GM19397 (cell line): ENCODE results near the gene KBTBD7.
"Not testable (repeated sequence)": the region's sequence is repeated elsewhere in the genome, so short reads cannot be mapped to it uniquely, and the experiment has no call there.

Experiments used
- ATAC-seq: cut with Tn5 transposase; IDR thresholded peaks from one replicate; pipeline ENCODE4 v1.9.1; 2021; ENCODE audit warnings: mild to moderate bottlenecking, moderate library complexity; ENCODE audit not compliant: unreplicated experiment

KBTBD7 gene

DNA sequence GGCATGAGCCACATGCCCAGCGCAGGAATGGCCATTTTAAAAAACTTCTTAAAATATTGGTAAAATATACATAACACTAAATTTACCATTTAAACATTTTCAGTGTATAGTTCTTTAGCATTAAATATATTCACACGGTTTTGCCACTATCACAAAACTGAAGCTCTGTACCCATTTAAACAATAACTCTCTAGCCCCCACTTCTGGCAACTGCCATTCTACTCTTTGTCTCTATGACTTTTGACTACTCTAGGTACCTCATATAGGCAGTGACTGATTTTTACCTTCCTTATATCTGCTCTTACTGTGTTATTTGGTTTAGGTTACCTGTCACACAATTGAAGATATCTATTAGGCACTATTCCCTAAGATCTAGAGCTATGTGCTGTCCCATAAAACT lies 2.3 kb upstream of the KBTBD7 start:
- ATAC-seq: no peak

GRCh38 chr13:41196011-41196410 lies 1.6 kb upstream of the KBTBD7 start:
- no peak for ATAC-seq

DNA sequence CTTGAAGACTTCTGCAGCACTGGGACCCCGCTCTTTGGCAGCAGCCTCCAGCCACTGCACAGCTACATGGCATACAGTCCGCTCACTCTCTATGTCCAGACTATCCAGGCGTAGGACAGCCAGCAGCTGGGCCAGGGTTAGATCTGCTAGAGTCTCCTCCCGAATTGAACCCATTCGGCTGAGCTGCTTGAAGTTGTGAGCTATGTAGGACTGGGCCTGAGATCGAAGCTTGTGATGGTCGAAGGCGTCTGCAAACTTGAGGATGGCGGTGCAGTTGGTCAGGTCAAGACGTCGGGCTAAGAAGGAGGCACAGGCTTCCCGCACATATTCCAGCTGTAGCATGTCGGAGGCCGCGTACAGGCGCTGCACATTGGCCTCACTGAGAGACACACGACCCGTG lies 900 bp downstream of the KBTBD7 start:
- no peak for ATAC-seq

GRCh38 chr13:41188584-41188983 lies 5.8 kb downstream of the KBTBD7 start:
- ATAC-seq: no peak

DNA sequence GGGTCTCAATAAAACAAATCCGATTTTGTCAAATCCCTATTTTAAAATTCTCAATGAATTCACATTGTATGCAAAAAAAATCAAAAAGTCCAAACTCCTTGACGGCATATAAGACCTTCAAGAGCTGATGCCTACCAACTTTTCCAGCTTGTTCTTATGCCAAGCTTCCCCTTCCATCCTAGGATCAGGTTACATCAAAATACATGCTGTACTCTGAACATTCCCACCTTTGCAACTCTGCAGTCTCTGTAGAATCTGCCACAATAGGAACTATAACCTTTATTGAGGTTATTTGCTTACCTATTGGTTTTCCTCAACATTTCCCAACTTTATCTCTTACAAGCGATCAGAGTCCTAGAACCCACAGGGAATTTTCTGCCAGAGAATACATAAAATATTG lies 7.9 kb downstream of the KBTBD7 start:
- no peak for ATAC-seq

DNA sequence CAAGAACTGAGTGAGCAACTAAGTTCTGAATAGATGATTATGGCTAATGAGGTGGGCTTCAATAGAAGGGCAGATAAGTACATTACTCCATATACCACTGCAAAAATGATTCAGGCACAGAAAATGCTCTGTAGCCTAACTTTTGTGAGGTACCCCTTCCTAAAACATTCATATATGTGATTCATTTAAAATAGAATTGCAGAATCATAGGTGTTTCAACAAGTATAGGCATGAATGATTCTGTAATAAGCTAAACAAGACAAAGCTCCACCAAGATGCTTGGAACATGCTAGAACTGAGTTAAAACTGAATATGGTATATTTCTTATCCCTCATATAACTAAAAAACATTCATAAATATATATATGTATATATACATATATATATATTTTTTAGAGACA lies 12.1 kb downstream of the KBTBD7 start:
- ATAC-seq: no peak

GRCh38 chr13:41179593-41180250 lies 14.6 kb downstream of the KBTBD7 start:
- no peak for ATAC-seq

DNA sequence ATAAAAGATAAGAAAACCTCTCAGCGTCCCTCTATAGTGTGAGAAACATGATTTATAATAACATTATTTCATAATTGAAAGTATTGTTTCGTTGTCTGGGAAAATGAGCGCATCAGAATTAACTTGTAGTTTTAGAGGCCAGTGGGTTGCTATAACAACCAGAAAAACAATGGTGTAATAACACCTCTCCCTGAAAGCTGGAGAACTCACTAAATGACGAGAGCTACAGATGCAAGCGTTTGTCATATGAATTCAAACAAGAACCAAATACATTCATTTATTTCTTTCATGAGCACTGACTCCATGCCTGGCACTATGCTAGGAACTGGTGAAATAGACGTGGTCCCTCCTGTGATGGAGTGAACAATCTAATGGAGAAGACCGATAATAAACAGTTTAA lies 16.3 kb downstream of the KBTBD7 start:
- no peak for ATAC-seq

DNA sequence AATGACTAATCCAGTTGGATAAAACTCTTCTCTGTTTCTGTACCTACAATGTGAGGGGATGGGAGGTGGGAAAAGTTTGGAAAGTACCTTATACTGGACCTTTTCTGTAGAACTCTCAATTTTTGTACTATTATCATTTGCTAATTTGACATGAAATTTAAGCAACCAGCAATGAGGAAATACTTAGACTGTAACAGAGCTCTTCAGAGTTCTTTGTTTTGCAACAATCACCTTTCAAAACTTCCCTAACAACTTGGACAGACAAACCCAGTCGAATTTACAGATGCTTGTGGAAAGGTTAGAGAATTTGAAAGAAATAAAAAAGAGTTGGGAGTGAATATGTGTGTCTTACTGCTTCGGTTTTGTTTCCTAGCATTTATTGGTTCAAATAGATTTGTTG lies 16.8 kb downstream of the KBTBD7 start:
- no peak for ATAC-seq

- ATAC-seq: not testable (repeated sequence)
Measured at GRCh38 chr13:41175576-41175975, 18.8 kb downstream of the KBTBD7 start.

DNA sequence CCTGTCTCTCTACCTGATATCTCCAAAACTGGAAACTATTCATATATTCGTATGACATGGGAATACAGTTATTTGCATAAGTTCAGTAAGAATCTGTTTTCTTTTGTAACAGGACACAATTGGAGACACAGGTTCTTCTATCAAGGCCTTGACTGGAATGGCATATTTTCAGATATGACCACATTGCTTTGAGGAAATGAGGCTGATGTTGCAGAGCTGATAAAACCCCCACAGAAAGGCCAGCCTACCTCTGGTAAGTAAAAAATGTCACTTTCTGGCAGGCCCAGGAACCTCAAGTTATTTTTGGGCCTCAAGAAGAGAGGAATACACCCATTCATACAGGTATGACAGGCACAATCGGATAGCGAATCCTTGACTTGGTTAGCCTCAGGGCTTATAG lies 32.2 kb downstream of the KBTBD7 start:
- ATAC-seq: no peak

DNA sequence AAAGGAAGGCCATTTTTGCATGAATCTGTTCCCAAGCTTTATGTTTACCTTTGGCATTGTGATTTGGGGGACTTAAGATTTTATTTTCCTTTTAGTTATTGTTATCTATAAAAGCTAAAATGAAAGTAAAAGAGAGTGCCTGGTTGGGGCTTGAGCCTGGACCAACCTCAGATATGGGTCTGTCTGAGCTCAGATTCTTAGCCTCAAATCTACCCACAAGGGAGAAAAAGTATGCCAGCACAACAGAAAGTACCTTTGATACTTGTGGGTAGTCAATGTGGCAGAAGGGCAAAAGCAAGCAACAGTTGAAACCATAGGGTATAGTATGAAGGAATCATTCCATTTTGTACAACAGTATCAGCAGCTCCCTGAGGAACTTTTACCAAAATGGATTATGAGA lies 35.2 kb downstream of the KBTBD7 start:
- no peak for ATAC-seq

DNA sequence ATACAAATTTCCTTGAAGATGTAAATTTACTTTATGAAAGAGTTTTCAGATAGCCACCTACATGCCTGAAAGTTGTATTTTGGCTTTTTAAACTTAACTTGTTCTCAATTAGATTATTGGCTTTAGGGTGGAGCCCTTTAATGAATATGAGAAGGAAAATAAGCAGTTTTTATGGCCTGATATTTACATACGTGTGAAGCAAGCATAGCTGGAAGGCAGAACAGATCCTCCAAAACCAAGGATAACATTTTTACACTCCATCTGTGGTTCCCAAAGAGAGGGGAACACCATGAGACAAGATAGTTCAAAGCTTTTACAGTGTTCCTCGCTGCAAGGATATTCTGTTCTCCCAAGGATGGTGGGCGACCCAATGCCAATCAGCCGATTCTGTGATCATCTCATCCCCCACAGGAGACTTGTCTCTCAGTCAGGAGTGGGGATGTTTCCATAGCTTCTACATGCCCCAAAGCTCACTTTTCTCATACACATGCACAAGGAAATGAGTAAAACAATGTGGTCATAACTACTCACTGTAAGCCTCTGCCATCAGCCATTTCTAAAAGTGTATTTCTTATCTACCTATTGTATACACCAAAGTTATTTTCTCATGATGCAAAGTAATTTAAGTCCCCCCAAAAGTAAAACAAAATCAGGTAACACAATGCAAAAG lies 37.2 kb downstream of the KBTBD7 start:
- no peak for ATAC-seq

DNA sequence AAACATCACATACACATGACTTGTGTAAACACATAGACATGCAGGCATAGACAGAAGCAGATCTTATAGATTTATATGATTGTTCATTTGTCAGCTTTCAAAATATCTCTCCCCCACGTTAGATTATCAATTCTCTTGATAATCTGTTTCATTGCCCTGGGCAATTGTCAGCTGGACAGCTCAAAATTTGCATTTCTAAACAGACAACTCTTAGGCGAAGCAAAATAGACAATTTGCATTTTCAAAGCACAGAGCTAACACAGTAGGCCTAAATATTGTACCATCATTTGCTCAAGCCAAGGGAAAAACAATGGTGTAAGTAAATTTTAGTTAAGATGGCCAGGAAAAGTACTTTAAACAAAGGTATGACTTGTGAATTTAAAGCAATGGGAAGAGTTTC lies 37.7 kb downstream of the KBTBD7 start:
- ATAC-seq: no peak

- ATAC-seq: no peak
Measured at GRCh38 chr13:41154042-41154441, 40.3 kb downstream of the KBTBD7 start.

DNA sequence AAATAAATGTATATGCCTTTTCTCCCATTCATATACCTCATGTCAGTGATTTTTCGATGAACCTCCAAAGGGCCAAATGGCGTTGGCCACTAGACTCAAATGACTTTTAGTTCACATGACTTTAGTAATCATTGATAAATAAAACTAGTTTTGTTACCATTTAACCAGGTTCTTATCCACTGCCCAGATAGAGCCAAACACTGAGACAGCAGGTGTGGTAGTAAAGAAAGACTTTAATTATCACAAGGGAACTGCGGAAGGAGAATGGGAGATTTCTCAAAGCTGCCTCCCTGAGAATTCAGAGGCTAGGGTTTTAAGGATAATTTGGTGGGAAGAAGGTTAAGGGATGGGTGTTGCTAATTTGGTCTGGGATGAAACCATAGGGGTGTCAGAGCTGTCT lies 42.4 kb downstream of the KBTBD7 start:
- no peak for ATAC-seq

DNA sequence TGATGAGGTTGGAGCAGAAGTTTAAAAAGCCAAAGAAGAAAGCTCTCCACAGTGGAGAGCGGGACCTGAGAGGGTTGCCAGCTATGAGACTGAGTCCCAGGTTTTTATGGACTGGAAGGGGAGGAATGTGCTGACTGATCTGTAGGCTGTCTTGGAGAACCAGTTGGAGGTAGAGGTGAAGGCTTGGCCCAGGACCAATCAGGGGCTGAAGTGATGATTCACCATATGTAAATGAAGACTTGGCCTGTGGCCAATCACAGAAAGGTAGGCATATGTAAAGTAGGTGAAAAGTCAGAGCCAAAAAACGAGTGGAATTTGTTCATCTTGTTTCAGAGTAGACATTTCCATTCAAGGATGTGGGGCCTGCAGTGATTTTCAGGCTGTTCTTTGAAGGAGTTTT lies 44.3 kb downstream of the KBTBD7 start:
- ATAC-seq: no peak

GRCh38 chr13:41148419-41149283 lies 45.7 kb downstream of the KBTBD7 start:
- ATAC-seq: no peak

- no peak for ATAC-seq
Measured at GRCh38 chr13:41145136-41145908, 49.0 kb downstream of the KBTBD7 start.

DNA sequence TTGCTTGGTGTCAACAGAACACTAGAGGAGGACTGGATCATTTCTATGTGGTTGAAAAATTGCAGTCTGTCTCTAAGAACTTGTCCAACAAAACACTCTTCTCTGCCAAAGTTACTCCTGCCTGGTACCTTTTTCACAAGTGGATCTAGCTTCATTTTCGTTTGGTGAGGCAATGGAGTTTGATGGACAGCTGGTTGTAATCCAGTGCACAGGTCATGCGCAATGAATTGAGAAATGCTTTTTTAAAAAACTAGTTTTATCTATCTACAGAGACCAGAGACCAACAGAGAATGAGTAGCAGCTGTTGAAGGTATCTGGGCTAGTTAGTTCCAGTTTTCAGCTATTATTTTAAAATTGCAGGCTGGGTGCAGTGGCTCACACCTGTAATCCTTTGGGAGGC lies 49.8 kb downstream of the KBTBD7 start:
- ATAC-seq: no peak
